GM12801 (cell line): ENCODE results near the gene MCM3.

Source experiments
- CTCF ChIP-seq: IDR thresholded peaks from one replicate; pipeline ENCODE4 v1.5.1; 2011; ENCODE audit warnings: control low read depth; ENCODE audit not compliant: insufficient read length; ENCODE audit errors: extremely low read depth

Gene MCM3

GRCh38 chr6:52249078-52249477, 35.5 kb downstream of the MCM3 start:
- no peak for TF ChIP-seq CTCF

- no peak for TF ChIP-seq CTCF
Observed at GRCh38 chr6:52245425-52245824, 39.1 kb downstream of the MCM3 start.

- TF ChIP-seq CTCF, result no peak
Observed at GRCh38 chr6:52244400-52244799, 40.1 kb downstream of the MCM3 start, which contains the start of gene IL17F. Gene IL17F, minus strand, starts transcription at chr6:52244500. Its CDS starts 71 bp downstream, at chr6:52244429.

GRCh38 chr6:52243282-52243893, 41.2 kb downstream of the MCM3 start:
- TF ChIP-seq CTCF, result no peak

- no peak for TF ChIP-seq CTCF
Observed at GRCh38 chr6:52241819-52242218, 42.7 kb downstream of the MCM3 start.

GRCh38 chr6:52233975-52234823, 50.3 kb downstream of the MCM3 start:
- TF ChIP-seq CTCF, result no peak

GRCh38 chr6:52233005-52233404, 51.5 kb downstream of the MCM3 start:
- TF ChIP-seq CTCF, result no peak
